Adipocyte (in vitro differentiated cells): Measurements from ENCODE around the gene SPTLC2.

Experiments used
- DNase-seq: peaks from one replicate; pipeline ENCODE4 v3.0.0-alpha.2; 2015; ENCODE audit warnings: low read depth
- H3K27me3 ChIP-seq: replicated peaks from 2 replicates; pipeline ENCODE4 v1.7.0; 2013; ENCODE audit warnings: mild to moderate bottlenecking, low read length, moderate library complexity; ENCODE audit not compliant: control insufficient read depth, insufficient read depth
- H3K36me3 ChIP-seq: 2 replicates; pipeline ENCODE4 v1.7.0; 2013; ENCODE audit warnings: low read length, mild to moderate bottlenecking, moderate library complexity; ENCODE audit not compliant: control insufficient read depth, insufficient read depth, severe bottlenecking
- H3K4me1 ChIP-seq: 2 replicates; pipeline ENCODE4 v1.7.0; 2013; ENCODE audit warnings: mild to moderate bottlenecking, low read length, moderate library complexity; ENCODE audit not compliant: control insufficient read depth, insufficient read depth
- H3K4me3 ChIP-seq: 2 replicates; pipeline ENCODE4 v1.7.0; 2013; ENCODE audit warnings: mild to moderate bottlenecking, low read length, moderate library complexity
- H3K9ac ChIP-seq: 2 replicates; pipeline ENCODE4 v1.7.0; 2013; ENCODE audit warnings: mild to moderate bottlenecking, low read length, moderate library complexity
- H3K9me3 ChIP-seq: 2 replicates; pipeline ENCODE4 v1.7.0; 2013; ENCODE audit warnings: mild to moderate bottlenecking, low read length, moderate library complexity; ENCODE audit not compliant: control insufficient read depth

The SPTLC2 gene

GRCh38 chr14:77583657-77584056, 32.8 kb downstream of the SPTLC2 start:
- H3K4me3 ChIP-seq: no peak overlapping the region

GRCh38 chr14:77582511-77582910, 33.9 kb downstream of the SPTLC2 start:
- Histone ChIP-seq H3K36me3 (no peaks in the 10 kb centered on the region), H3K27me3 (no peaks in the 10 kb centered on the region), H3K9ac (no peak overlapping the region), H3K9me3 (no peaks in the 10 kb centered on the region), H3K4me3 (no peak overlapping the region), H3K4me1 (peaks cover 20% of the 10 kb centered on the region)
- peak; percentile 64 for DNase-seq

More at GRCh38 chr14:77583657-77584056, 32.8 kb downstream of the SPTLC2 start:
- H3K9ac ChIP-seq: no peak overlapping the region
- DNase-seq: no peak
- no peaks in the 10 kb centered on the region for H3K9me3 ChIP-seq
- no peaks in the 10 kb centered on the region for H3K27me3 ChIP-seq
- peaks cover 19% of the 10 kb centered on the region for H3K4me1 ChIP-seq
- H3K36me3 ChIP-seq: no peaks in the 10 kb centered on the region

- Histone ChIP-seq H3K9ac (peak overlapping the region; percentile 60), H3K4me3 (peak overlapping the region; percentile 75), H3K9me3 (no peaks in the 10 kb centered on the region), H3K27me3 (no peaks in the 10 kb centered on the region), H3K36me3 (no peaks in the 10 kb centered on the region), H3K4me1 (peaks cover 20% of the 10 kb centered on the region)
- peak; percentile 87 for DNase-seq
Measured at GRCh38 chr14:77580964-77581505, 35.4 kb downstream of the SPTLC2 start.

- H3K4me1 ChIP-seq: peaks cover 20% of the 10 kb centered on the region
Measured at GRCh38 chr14:77580477-77580876, 36.0 kb downstream of the SPTLC2 start.

GRCh38 chr14:77579780-77580179, 36.7 kb downstream of the SPTLC2 start:
- H3K36me3 ChIP-seq: peaks cover 4% of the 10 kb centered on the region
- H3K9ac ChIP-seq: no peak overlapping the region
- H3K27me3 ChIP-seq: no peaks in the 10 kb centered on the region
- H3K4me3 ChIP-seq: no peak overlapping the region
- peaks cover 20% of the 10 kb centered on the region for H3K4me1 ChIP-seq
- no peak for DNase-seq
- H3K9me3 ChIP-seq: no peaks in the 10 kb centered on the region

More at GRCh38 chr14:77580477-77580876, 36.0 kb downstream of the SPTLC2 start:
- no peaks in the 10 kb centered on the region for H3K27me3 ChIP-seq
- no peaks in the 10 kb centered on the region for H3K9me3 ChIP-seq
- peak overlapping the region; percentile 60 for H3K9ac ChIP-seq
- H3K36me3 ChIP-seq: peaks cover 4% of the 10 kb centered on the region
- peak overlapping the region; percentile 75 for H3K4me3 ChIP-seq
- no peak for DNase-seq

- Histone ChIP-seq H3K36me3 (peaks cover 4% of the 10 kb centered on the region), H3K27me3 (no peaks in the 10 kb centered on the region), H3K9ac (no peak overlapping the region), H3K4me3 (peak overlapping the region; percentile 29), H3K4me1 (peaks cover 25% of the 10 kb centered on the region), H3K9me3 (no peaks in the 10 kb centered on the region)
- peak; percentile 80 for DNase-seq
Measured at GRCh38 chr14:77579065-77579464, 37.4 kb downstream of the SPTLC2 start.

- peak; percentile 51 for DNase-seq
- no peaks in the 10 kb centered on the region for H3K27me3 ChIP-seq
Measured at GRCh38 chr14:77574446-77575115, 41.9 kb downstream of the SPTLC2 start.

GRCh38 chr14:77573964-77574363, 42.5 kb downstream of the SPTLC2 start:
- H3K4me3 ChIP-seq: no peak overlapping the region
- no peaks in the 10 kb centered on the region for H3K27me3 ChIP-seq
- H3K4me1 ChIP-seq: peaks cover 9% of the 10 kb centered on the region
- H3K36me3 ChIP-seq: peaks cover 14% of the 10 kb centered on the region
- DNase-seq: no peak
- H3K9me3 ChIP-seq: no peaks in the 10 kb centered on the region
- H3K9ac ChIP-seq: no peak overlapping the region

More at GRCh38 chr14:77574446-77575115, 41.9 kb downstream of the SPTLC2 start:
- H3K9ac ChIP-seq: no peak overlapping the region
- no peaks in the 10 kb centered on the region for H3K9me3 ChIP-seq
- no peak overlapping the region for H3K4me3 ChIP-seq
- H3K4me1 ChIP-seq: peaks cover 15% of the 10 kb centered on the region
- peaks cover 8% of the 10 kb centered on the region for H3K36me3 ChIP-seq

GRCh38 chr14:77570706-77571268, 45.6 kb downstream of the SPTLC2 start:
- no peaks in the 10 kb centered on the region for H3K9me3 ChIP-seq
- H3K4me3 ChIP-seq: no peak overlapping the region
- no peak overlapping the region for H3K9ac ChIP-seq
- peaks cover 10% of the 10 kb centered on the region for H3K4me1 ChIP-seq
- H3K27me3 ChIP-seq: no peaks in the 10 kb centered on the region
- peaks cover 17% of the 10 kb centered on the region for H3K36me3 ChIP-seq
- peak; percentile 38 for DNase-seq

GRCh38 chr14:77565994-77566305, 50.5 kb downstream of the SPTLC2 start:
- no peak for DNase-seq
- Histone ChIP-seq H3K36me3 (peaks cover 18% of the 10 kb centered on the region), H3K27me3 (no peaks in the 10 kb centered on the region), H3K9me3 (no peaks in the 10 kb centered on the region), H3K4me3 (no peak overlapping the region), H3K4me1 (peaks cover 11% of the 10 kb centered on the region), H3K9ac (peak overlapping the region; percentile 23)

- peak overlapping the region; percentile 23 for H3K9ac ChIP-seq
- H3K4me1 ChIP-seq: peaks cover 11% of the 10 kb centered on the region
- peak; percentile 28 for DNase-seq
- no peaks in the 10 kb centered on the region for H3K9me3 ChIP-seq
- no peak overlapping the region for H3K4me3 ChIP-seq
- H3K27me3 ChIP-seq: no peaks in the 10 kb centered on the region
- peaks cover 20% of the 10 kb centered on the region for H3K36me3 ChIP-seq
Measured at GRCh38 chr14:77565289-77565993, 51.0 kb downstream of the SPTLC2 start.
